OCI-LY7 (cell line): ENCODE results near the gene DPYD. TPM values are rescaled to one million over a fixed set of nuclear protein-coding genes. Genes with fewer than 3 reads are reported as not detected.
"Not testable (repeated sequence)": the region's sequence is repeated elsewhere in the genome, so short reads cannot be mapped to it uniquely, and the experiment has no call there.

Experiments
- BruUV-seq: library from RNA; stranded (reverse); fragments of 400-500 nt; replicated peaks from 2 replicates; lab custom pipeline; 2021; lab: Mats Ljungman, UMichigan
- CTCF ChIA-PET: fragments of 300-600 bp; sonication (Branson Sonifier 250); formaldehyde crosslinking; loops from one replicate; lab custom pipeline; 2022; ENCODE audit warnings: antibody characterized with exemption; ENCODE audit not compliant: unreplicated experiment; lab: Charles Lee
- POLR2A ChIA-PET: fragments of 300-600 bp; sonication (Branson Sonifier 250); formaldehyde crosslinking; loops from one replicate; lab custom pipeline; 2022; ENCODE audit warnings: antibody characterized with exemption; lab: Charles Lee
- DNase-seq: peaks from one replicate; pipeline ENCODE4 v3.0.0-alpha.2; 2015; ENCODE audit warnings: low spot score
- H2AFZ ChIP-seq: fragments of 200-600 bp; sonication (generic), shearing (Covaris generic); 2 replicates; pipeline ENCODE4 v1.6.1; 2014; ENCODE audit warnings: mild to moderate bottlenecking, antibody characterized with exemption, low read length, moderate library complexity
- H3K27ac ChIP-seq: fragments of 200-600 bp; sonication (generic); 2 replicates; pipeline ENCODE4 v1.5.1; 2014; ENCODE audit warnings: mixed run types, low read depth, mild to moderate bottlenecking, moderate library complexity, low read length, inconsistent platforms; ENCODE audit not compliant: poor library complexity, severe bottlenecking
- H3K36me3 ChIP-seq: fragments of 200-600 bp; sonication (generic); 2 replicates; pipeline ENCODE4 v1.6.1; 2014; ENCODE audit warnings: mild to moderate bottlenecking, antibody characterized with exemption, low read length, moderate library complexity, mixed read lengths; ENCODE audit not compliant: insufficient read depth
- H3K4me1 ChIP-seq: fragments of 200-600 bp; sonication (generic); 2 replicates; pipeline ENCODE4 v1.5.1; 2014; ENCODE audit warnings: mild to moderate bottlenecking, low read length; ENCODE audit not compliant: insufficient read depth, poor library complexity, severe bottlenecking
- H3K4me2 ChIP-seq: fragments of 200-600 bp; sonication (generic); 2 replicates; pipeline ENCODE4 v1.6.1; 2014; ENCODE audit warnings: mild to moderate bottlenecking, low read length
- H3K4me3 ChIP-seq: fragments of 200-600 bp; sonication (generic); 2 replicates; pipeline ENCODE4 v1.5.1; 2014; ENCODE audit warnings: mild to moderate bottlenecking, low read depth, low read length; ENCODE audit not compliant: poor library complexity, severe bottlenecking
- H3K79me2 ChIP-seq: fragments of 200-600 bp; sonication (generic); 2 replicates; pipeline ENCODE4 v1.6.1; 2016; ENCODE audit warnings: low read depth, mild to moderate bottlenecking, low read length, moderate library complexity, mixed read lengths; ENCODE audit not compliant: insufficient read depth
- H3K9me2 ChIP-seq: fragments of 200-600 bp; sonication (generic); 2 replicates; pipeline ENCODE4 v1.6.1; 2016; ENCODE audit warnings: mild to moderate bottlenecking, low read length, mixed read lengths; ENCODE audit not compliant: insufficient read depth
- H3K9me3 ChIP-seq: fragments of 200-600 bp; sonication (generic); 2 replicates; pipeline ENCODE4 v1.6.1; 2014; ENCODE audit warnings: mild to moderate bottlenecking, mixed run types, low read length, mixed read lengths
- H4K20me1 ChIP-seq: fragments of 200-600 bp; sonication (generic); 2 replicates; pipeline ENCODE4 v1.6.1; 2014; ENCODE audit warnings: mild to moderate bottlenecking, antibody characterized with exemption, low read length, moderate library complexity, mixed read lengths; ENCODE audit not compliant: insufficient read depth
- EZH2phosphoT487 ChIP-seq: fragments of 200-600 bp; sonication (generic); IDR thresholded peaks from 2 replicates; pipeline ENCODE4 v1.6.1; 2018; ENCODE audit warnings: low read depth, borderline replicate concordance, mild to moderate bottlenecking, mixed run types, antibody characterized with exemption, low read length, moderate library complexity, mixed read lengths
- intact Hi-C: fragments of 100-400 bp; cut with micrococcal nuclease; formaldehyde crosslinking; loops from one replicate; pipeline ENCODE4 v1.10.0; 2022; ENCODE audit not compliant: unreplicated experiment
- total RNA-seq, 2 experiments: library from RNA; depleted of rRNA in 1 of 2; stranded (reverse); fragments of >200 nt in 1 of 2; shearing (Covaris generic) in 1 of 2; gene quantifications; 2 replicates each; pipeline ENCODE4 v1.2.3, GENCODE V29; 2014 to 2022
- TF ChIP-seq, protein P1 (sequence below): fragments of 200-600 bp; sonication (generic); conservative IDR thresholded peaks from 2 replicates; pipeline ENCODE4 v1.5.1; 2014; ENCODE audit warnings: mild to moderate bottlenecking, antibody characterized with exemption, low read length, moderate library complexity, mixed read lengths

DPYD gene
- total RNA-seq, 2 experiments from 2014 or later, result 5.5 to 13.4 TPM

DNA sequence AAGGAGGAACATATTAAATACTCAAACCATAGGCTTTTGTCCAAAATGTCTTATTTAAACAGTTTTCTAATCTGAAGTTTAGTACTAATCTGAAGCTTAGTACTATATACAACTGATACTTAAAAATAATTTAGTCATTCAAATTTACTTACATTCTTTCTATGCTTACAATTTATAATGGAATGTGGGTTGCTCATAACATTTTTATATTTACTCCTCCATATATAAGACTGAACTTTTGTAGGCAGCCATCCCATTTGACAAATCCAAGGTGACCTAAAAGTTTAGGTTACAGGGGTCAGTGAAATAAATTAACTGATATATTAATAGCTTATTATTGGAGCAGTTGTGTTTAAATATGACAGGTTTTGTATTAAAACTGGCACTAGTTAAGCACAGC lies 570.6 kb downstream of the DPYD start:
- Histone ChIP-seq H3K4me2 (no peak overlapping the region), H3K36me3 (no peaks in the 10 kb centered on the region), H3K9me2 (no peaks in the 10 kb centered on the region), H3K9me3 (no peaks in the 10 kb centered on the region), H3K79me2 (no peaks in the 10 kb centered on the region), H4K20me1 (no peaks in the 10 kb centered on the region), H3K27ac (no peak overlapping the region), H3K4me3 (no peak overlapping the region), H3K4me1 (no peaks in the 10 kb centered on the region), H2AFZ (no peak overlapping the region)
- CTCF ChIA-PET, result no interaction called here
- POLR2A ChIA-PET, result interaction anchor here (0.7 kb wide), 1 partner anchor 92 kb away, joined by 3 read pairs; no protein-coding TSS in a partner anchor
- no peak for DNase-seq
- no peak for TF ChIP-seq EZH2phosphoT487
- TF ChIP-seq, protein P1, sequence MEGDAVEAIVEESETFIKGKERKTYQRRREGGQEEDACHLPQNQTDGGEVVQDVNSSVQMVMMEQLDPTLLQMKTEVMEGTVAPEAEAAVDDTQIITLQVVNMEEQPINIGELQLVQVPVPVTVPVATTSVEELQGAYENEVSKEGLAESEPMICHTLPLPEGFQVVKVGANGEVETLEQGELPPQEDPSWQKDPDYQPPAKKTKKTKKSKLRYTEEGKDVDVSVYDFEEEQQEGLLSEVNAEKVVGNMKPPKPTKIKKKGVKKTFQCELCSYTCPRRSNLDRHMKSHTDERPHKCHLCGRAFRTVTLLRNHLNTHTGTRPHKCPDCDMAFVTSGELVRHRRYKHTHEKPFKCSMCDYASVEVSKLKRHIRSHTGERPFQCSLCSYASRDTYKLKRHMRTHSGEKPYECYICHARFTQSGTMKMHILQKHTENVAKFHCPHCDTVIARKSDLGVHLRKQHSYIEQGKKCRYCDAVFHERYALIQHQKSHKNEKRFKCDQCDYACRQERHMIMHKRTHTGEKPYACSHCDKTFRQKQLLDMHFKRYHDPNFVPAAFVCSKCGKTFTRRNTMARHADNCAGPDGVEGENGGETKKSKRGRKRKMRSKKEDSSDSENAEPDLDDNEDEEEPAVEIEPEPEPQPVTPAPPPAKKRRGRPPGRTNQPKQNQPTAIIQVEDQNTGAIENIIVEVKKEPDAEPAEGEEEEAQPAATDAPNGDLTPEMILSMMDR, result no peak
- BruUV-seq, result no TSS peak
- intact Hi-C loops, result no loop called here

DNA sequence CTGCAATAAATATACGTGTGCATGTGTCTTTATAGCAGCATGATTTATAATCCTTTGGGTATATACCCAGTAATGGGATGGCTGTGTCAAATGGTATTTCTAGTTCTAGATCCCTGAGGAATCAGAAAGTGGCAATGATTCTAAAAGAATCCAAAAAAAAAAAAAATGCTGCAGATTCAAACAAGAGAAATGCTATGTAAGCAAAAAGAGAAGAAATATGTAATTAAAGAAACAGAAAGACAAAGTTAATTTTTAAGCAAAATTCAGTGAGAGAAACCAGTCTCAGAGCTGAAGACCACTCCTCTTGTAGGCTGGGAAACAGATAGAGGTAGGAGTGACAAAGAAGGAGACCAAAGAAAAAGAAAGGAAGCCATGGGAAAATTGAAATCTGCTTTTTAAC lies 571.0 kb downstream of the DPYD start:
- H2AFZ ChIP-seq, H3K4me2 ChIP-seq, H3K9me2 ChIP-seq, H3K27ac ChIP-seq, H3K9me3 ChIP-seq, CTCF ChIA-PET, BruUV-seq, H3K4me1 ChIP-seq, DNase-seq, intact Hi-C loops, H3K36me3 ChIP-seq, H3K79me2 ChIP-seq, H4K20me1 ChIP-seq, H3K4me3 ChIP-seq: not testable (repeated sequence)
- POLR2A ChIA-PET, result interaction anchor here (0.7 kb wide), 1 partner anchor 92 kb away, joined by 3 read pairs; no protein-coding TSS in a partner anchor

DNA sequence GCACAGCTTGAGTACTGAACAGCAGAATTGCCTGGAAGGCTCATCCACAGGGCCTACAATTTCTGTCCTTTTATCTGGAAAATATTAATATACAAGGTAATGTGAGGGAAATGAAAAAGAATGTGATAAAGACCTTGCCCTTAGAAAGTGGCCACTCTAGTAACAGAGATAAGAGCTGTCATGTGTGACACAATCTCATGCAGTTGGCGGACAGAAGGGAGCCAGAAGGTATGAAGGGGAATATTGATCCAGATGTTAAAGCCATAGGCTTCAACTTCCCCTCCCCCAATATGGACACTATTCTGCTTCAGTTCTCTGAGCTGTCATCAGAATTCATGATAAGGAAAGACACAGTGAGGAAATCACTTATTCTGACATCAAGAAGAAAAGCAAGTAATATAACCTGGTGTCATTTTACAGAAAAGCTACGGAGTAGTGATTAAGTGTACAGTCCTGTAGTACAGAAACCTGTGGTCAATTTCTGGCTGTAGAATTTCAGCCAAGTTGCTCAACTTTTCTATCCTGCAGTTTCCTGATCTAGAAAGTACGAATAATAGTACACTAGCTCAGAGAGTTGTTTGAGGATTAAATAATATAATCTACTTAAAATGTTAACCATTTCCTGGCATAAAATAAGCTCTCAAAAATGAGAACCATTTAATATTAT lies 572.1 kb downstream of the DPYD start:
- Histone ChIP-seq H3K4me3 (no peak overlapping the region), H3K36me3 (no peaks in the 10 kb centered on the region), H3K4me2 (no peak overlapping the region), H3K27ac (no peak overlapping the region), H3K9me2 (no peaks in the 10 kb centered on the region), H3K4me1 (no peaks in the 10 kb centered on the region), H2AFZ (no peak overlapping the region), H4K20me1 (no peaks in the 10 kb centered on the region), H3K9me3 (no peaks in the 10 kb centered on the region), H3K79me2 (no peaks in the 10 kb centered on the region)
- intact Hi-C loops, result no loop called here
- TF ChIP-seq EZH2phosphoT487, result no peak
- TF ChIP-seq, protein P1, result no peak
- no peak for DNase-seq
- CTCF ChIA-PET, result no interaction called here
- no TSS peak for BruUV-seq
- POLR2A ChIA-PET, result interaction anchor here (0.6 to 1.1 kb wide), 2 partner anchors 10 to 123 kb away, joined by 3 to 4 read pairs; no protein-coding TSS in a partner anchor
